GM12874 (cell line): Measurements from ENCODE around the gene SLC25A40.

ENCODE experiments used
- CTCF ChIP-seq: IDR thresholded peaks from 2 replicates; pipeline ENCODE4 v1.5.1; 2011; ENCODE audit warnings: low read depth, mild to moderate bottlenecking, control low read depth, low read length, moderate library complexity; ENCODE audit not compliant: insufficient read depth

Gene SLC25A40

GRCh38 chr7:87876040-87876868 lies at the start of gene SLC25A40, which contains the start of gene DBF4:
Gene SLC25A40 (minus strand): TSS chr7:87876360. CDS start chr7:87858727, 17,633 bp downstream.
Gene DBF4 (plus strand): TSS chr7:87876493. CDS start chr7:87876733, 240 bp downstream.
- no peak for TF ChIP-seq CTCF

- no peak for TF ChIP-seq CTCF
Observed at GRCh38 chr7:87920578-87920977, 44.4 kb upstream of the SLC25A40 start.

GRCh38 chr7:87919875-87920274 lies 43.7 kb upstream of the SLC25A40 start:
- TF ChIP-seq CTCF = no peak

GRCh38 chr7:87918740-87919139 lies 42.6 kb upstream of the SLC25A40 start:
- TF ChIP-seq CTCF = no peak

GRCh38 chr7:87912121-87912520 lies 36.0 kb upstream of the SLC25A40 start:
- no peak for TF ChIP-seq CTCF

GRCh38 chr7:87899255-87899654 lies 23.1 kb upstream of the SLC25A40 start:
- TF ChIP-seq CTCF = no peak

- no peak for TF ChIP-seq CTCF
Observed at GRCh38 chr7:87895363-87895762, 19.2 kb upstream of the SLC25A40 start.
